CD4-positive, alpha-beta T cell (primary cell): ENCODE measurements around the gene FKBP2. TPM values are rescaled to one million over a fixed set of nuclear protein-coding genes. Genes with fewer than 3 reads are reported as not detected.
A peak's percentile ranks its signal among the peaks of the same experiment; 100 is the strongest.

Source experiments
- ATAC-seq: fragments of 200-7000 bp; cut with Tn5 transposase; one replicate; pipeline ENCODE4 v1.10.0; 2022; ENCODE audit warnings: mild to moderate bottlenecking; ENCODE audit not compliant: poor library complexity
- CTCF ChIA-PET: fragments of 350-600 bp; sonication (Branson Sonifier 250); formaldehyde crosslinking; loops from one replicate; lab custom pipeline; 2021; ENCODE audit warnings: antibody characterized with exemption, inconsistent platforms; lab: Charles Lee
- POLR2A ChIA-PET: fragments of 350-600 bp; sonication (Branson Sonifier 250); formaldehyde crosslinking; loops from one replicate; lab custom pipeline; 2021; ENCODE audit warnings: antibody characterized with exemption, inconsistent platforms; lab: Charles Lee
- DNase-seq, 14 experiments: peaks; one replicate each; pipeline ENCODE4 v3.0.0-alpha.2; 2013 to 2020; ENCODE audit warnings: mixed read lengths in 2 of 14
- H3K27ac ChIP-seq, 2 donors: one replicate each; pipeline versions ENCODE4 v1.5.1 to v1.7.0; 2013; ENCODE audit warnings: low read length in 2 of 2, low read depth in 1 of 2, mild to moderate bottlenecking in 1 of 2
- H3K27me3 ChIP-seq, 2 experiments: 1 replicate in 1 of 2; 2 replicates in 1 of 2; pipeline versions ENCODE4 v1.6.1 to v1.7.0; 2013; ENCODE audit warnings: low read length in 2 of 2, control low read depth in 1 of 2, mild to moderate bottlenecking in 1 of 2, moderate library complexity in 1 of 2; ENCODE audit not compliant: insufficient read depth in 2 of 2, control insufficient read depth in 1 of 2
- H3K36me3 ChIP-seq: one replicate; pipeline ENCODE4 v1.6.1; 2013; ENCODE audit warnings: low read length, control low read depth; ENCODE audit not compliant: insufficient read depth
- H3K4me1 ChIP-seq: one replicate; pipeline ENCODE4 v1.6.1; 2013; ENCODE audit warnings: low read length, control low read depth; ENCODE audit not compliant: insufficient read depth
- H3K4me3 ChIP-seq: one replicate; pipeline ENCODE4 v1.5.1; 2013; ENCODE audit warnings: mild to moderate bottlenecking, low read length, moderate library complexity
- H3K9me3 ChIP-seq, 2 experiments: 1 replicate in 1 of 2; 2 replicates in 1 of 2; pipeline versions ENCODE4 v1.6.1 to v1.7.0; 2013; ENCODE audit warnings: low read length in 2 of 2, mild to moderate bottlenecking in 2 of 2, control low read depth in 1 of 2, moderate library complexity in 1 of 2; ENCODE audit not compliant: control insufficient read depth in 1 of 2, insufficient read depth in 1 of 2
- H3K27ac Mint-ChIP-seq: one replicate; pipeline ENCODE4 v1.8.0; 2020; ENCODE audit warnings: mixed read lengths
- H3K27me3 Mint-ChIP-seq: one replicate; pipeline ENCODE4 v1.8.0; 2021; ENCODE audit warnings: mixed read lengths
- H3K36me3 Mint-ChIP-seq: one replicate; pipeline ENCODE4 v1.8.0; 2021; ENCODE audit warnings: low read depth, mixed read lengths
- H3K4me1 Mint-ChIP-seq: one replicate; pipeline ENCODE4 v1.8.0; 2021; ENCODE audit warnings: low read depth, mixed read lengths
- H3K4me3 Mint-ChIP-seq: one replicate; pipeline ENCODE4 v1.8.0; 2020; ENCODE audit warnings: mild to moderate bottlenecking, mixed read lengths
- H3K9me3 Mint-ChIP-seq: one replicate; pipeline ENCODE4 v1.8.0; 2020; ENCODE audit warnings: mixed read lengths
- intact Hi-C, 2 experiments: fragments of 100-400 bp; cut with DNase I in 1 of 2; cut with micrococcal nuclease in 1 of 2; formaldehyde crosslinking; loops; one replicate each; pipeline versions ENCODE4 v1.15.1 to v1.9.0; 2023 to 2025; cut with DNase I, micrococcal nuclease
- total RNA-seq, 174 experiments: library from RNA in 2 of 174; stranded (reverse) in 2 of 174; gene quantifications; one replicate each; pipeline ENCODE4 v1.2.3 and lab custom pipeline; 2021 to 2026
- TF ChIP-seq, protein P1 (sequence below): fragments of 200-600 bp; IDR thresholded peaks from one replicate; pipeline ENCODE4 v1.8.0; 2022; ENCODE audit warnings: antibody characterized with exemption, mild to moderate bottlenecking

FKBP2 gene
- total RNA-seq, 2 experiments from 2014 or later: 11.2 to 14.6 TPM

DNA sequence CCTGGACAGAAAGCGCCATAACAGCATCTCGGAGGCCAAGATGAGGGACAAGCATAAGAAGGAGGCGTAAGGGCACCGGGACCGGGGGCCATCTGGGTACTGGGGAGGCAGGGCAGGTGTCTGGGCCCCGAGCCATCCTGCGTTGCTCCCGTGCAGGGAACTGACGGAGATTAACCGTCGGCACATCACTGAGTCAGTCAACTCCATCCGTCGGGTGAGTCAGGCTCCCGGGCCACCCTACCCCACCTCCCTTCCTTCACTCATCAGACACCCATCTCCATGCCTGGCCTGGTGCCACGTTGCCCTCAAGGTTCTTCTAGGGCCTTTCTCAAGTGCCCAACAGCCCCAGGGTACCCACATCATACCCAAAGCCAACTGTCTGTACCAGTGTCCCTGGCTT lies 25.4 kb downstream of the FKBP2 start:
- Mint-ChIP-seq H3K4me1 (peaks cover 25% of the 10 kb centered on the region), H3K27me3 (peaks cover 5% of the 10 kb centered on the region), H3K36me3 (peaks cover 15% of the 10 kb centered on the region), H3K4me3 (no peak overlapping the region), H3K9me3 (no peaks in the 10 kb centered on the region), H3K27ac (no peak overlapping the region)
- ChIA-PET CTCF (no interaction called here), POLR2A (interaction anchor here (6.6 kb wide), 1 partner anchor 60 kb away, joined by 108 read pairs; the partner anchor contains the start of gene FERMT3)
- H3K27ac ChIP-seq: no peak overlapping the region
- ATAC-seq (no peak), DNase-seq (no peak)
- intact Hi-C loops: no loop called here
- H3K9me3 ChIP-seq: no peaks in the 10 kb centered on the region
- H3K4me3 ChIP-seq: no peak overlapping the region
- no peaks in the 10 kb centered on the region for H3K27me3 ChIP-seq
- peaks cover 8% of the 10 kb centered on the region for H3K36me3 ChIP-seq
- TF ChIP-seq, protein P1, sequence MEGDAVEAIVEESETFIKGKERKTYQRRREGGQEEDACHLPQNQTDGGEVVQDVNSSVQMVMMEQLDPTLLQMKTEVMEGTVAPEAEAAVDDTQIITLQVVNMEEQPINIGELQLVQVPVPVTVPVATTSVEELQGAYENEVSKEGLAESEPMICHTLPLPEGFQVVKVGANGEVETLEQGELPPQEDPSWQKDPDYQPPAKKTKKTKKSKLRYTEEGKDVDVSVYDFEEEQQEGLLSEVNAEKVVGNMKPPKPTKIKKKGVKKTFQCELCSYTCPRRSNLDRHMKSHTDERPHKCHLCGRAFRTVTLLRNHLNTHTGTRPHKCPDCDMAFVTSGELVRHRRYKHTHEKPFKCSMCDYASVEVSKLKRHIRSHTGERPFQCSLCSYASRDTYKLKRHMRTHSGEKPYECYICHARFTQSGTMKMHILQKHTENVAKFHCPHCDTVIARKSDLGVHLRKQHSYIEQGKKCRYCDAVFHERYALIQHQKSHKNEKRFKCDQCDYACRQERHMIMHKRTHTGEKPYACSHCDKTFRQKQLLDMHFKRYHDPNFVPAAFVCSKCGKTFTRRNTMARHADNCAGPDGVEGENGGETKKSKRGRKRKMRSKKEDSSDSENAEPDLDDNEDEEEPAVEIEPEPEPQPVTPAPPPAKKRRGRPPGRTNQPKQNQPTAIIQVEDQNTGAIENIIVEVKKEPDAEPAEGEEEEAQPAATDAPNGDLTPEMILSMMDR: no peak
- H3K4me1 ChIP-seq: peaks cover 30% of the 10 kb centered on the region

DNA sequence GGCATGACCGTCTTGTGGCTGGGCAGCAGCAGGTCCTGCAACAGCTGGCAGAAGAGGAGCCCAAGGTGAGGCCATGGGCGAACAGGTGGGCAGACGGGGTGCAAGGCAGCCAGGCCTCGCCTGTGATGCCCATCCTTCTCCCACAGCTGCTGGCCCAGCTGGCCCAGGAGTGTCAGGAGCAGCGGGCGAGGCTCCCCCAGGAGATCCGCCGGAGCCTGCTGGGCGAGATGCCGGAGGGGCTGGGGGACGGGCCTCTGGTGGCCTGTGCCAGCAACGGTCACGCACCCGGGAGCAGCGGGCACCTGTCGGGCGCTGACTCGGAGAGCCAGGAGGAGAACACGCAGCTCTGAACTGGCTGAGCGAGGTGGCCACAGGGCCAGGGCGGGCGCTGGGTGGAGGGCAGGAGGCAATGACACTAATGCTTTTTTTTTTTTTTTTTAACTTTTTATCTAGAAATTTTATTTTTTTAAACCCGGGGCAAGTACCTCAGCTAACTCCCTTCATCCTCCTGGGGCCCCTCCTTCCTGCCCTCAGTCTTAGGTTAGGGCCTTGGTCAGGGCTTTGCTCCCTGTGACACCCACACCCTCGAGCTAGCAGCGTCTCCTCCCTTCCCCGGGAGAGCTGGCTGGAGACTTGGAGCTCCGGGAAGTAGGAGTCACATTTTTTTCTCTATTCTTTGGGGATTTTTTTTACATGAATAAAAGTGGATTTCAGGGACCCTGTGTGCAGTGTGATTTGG lies 26.5 kb downstream of the FKBP2 start:
- no peak overlapping the region for H3K27ac ChIP-seq

DNA sequence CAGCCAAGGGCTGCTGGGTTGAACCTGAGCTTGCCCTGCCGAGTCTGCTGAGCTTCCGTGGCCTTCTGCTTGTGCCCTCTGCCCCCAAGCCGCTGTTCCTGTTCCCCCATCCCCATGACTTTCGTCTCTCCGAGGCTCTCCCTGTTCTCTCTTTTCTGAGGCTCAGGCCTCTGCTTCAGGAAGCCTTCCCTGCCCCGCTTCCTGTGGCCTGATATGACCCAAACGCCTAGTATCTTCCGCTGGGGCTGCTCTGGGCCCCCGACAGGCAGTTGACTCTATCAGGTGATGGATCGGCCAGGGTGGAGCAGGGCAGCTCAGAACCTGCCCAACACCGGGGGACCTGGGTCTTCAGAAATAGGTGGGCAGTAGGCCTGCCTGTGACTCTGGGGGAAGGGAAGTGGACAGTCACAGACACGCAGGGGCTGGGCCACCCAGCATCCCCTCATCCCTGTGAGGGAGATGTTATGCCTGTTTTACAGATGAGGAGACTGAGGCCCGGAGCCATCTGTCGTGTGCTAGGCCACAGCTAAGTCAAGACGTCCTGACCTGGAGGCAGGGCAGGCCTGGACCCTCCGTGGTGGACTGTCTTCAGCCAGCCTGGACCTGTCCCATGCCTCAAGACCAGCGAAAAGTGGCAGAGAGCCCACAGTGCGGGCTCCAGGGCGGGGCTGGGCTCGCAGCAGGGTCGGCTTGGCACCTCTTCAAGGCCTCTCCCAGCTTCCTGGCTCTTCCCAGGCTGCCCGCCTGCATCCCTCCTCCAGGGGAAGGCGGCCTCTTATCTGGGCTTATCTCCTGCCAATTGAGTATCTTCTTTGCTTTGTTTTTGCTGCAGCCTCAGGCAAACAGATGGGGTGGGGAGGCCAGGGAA lies 27.4 kb downstream of the FKBP2 start:
- Mint-ChIP-seq H3K36me3 (peaks cover 20% of the 10 kb centered on the region), H3K4me1 (peaks cover 32% of the 10 kb centered on the region), H3K9me3 (no peaks in the 10 kb centered on the region), H3K4me3 (peak overlapping the region; percentile 94), H3K27ac (peak overlapping the region; percentile 99), H3K27me3 (peaks cover 5% of the 10 kb centered on the region)
- Histone ChIP-seq H3K9me3 (no peaks in the 10 kb centered on the region), H3K4me1 (peaks cover 43% of the 10 kb centered on the region), H3K4me3 (peak overlapping the region; percentile 97), H3K36me3 (no peaks in the 10 kb centered on the region), H3K27me3 (no peaks in the 10 kb centered on the region), H3K27ac (peak overlapping the region; percentile 92 to 99)
- ATAC-seq (no peak), DNase-seq (peak in 1 of 14 experiments; percentile 37)
- ChIA-PET CTCF (interaction anchor here (1.4 to 3.4 kb wide), 6 partner anchors 16 to 82 kb away, joined by 4 to 19 read pairs (median 6); partner anchors contain the start of genes PPP1R14B, PRDX5, STIP1 and TRMT112), POLR2A (interaction anchor here (0.8 to 6.6 kb wide), 14 partner anchors 15 to 83 kb away, joined by 3 to 125 read pairs (median 20); partner anchors contain the start of genes BAD, DNAJC4, ESRRA and FERMT3)
- intact Hi-C loops: no loop called here
- TF ChIP-seq, protein P1: no peak

More for the DNA sequence above, 26.5 kb downstream of the FKBP2 start:
- H3K4me1 Mint-ChIP-seq: peaks cover 32% of the 10 kb centered on the region
- ChIA-PET CTCF (interaction anchor here (0.6 to 3.4 kb wide), 5 partner anchors 15 to 814 kb away, joined by 3 to 19 read pairs (median 5); partner anchors contain the start of gene STIP1), POLR2A (interaction anchor here (0.8 to 6.6 kb wide), 6 partner anchors 18 to 61 kb away, joined by 5 to 108 read pairs (median 60); partner anchors contain the start of genes FERMT3, FKBP2, GPR137 and NUDT22)
- ATAC-seq: no peak
- no peaks in the 10 kb centered on the region for H3K9me3 Mint-ChIP-seq
- H3K27ac Mint-ChIP-seq: peak overlapping the region; percentile 99
- peaks cover 5% of the 10 kb centered on the region for H3K27me3 Mint-ChIP-seq
- H3K9me3 ChIP-seq: no peaks in the 10 kb centered on the region
- H3K36me3 Mint-ChIP-seq: peaks cover 20% of the 10 kb centered on the region
- no peak overlapping the region for H3K4me3 ChIP-seq
- peaks cover 40% of the 10 kb centered on the region for H3K4me1 ChIP-seq
- TF ChIP-seq, protein P1: no peak
- peaks cover 7% of the 10 kb centered on the region for H3K36me3 ChIP-seq
- intact Hi-C loops: no loop called here
- H3K27me3 ChIP-seq: no peaks in the 10 kb centered on the region
- peak in 1 of 14 experiments; percentile 36 for DNase-seq
- H3K4me3 Mint-ChIP-seq: peak overlapping the region; percentile 94
